H54 (cell line): ENCODE measurements around the gene AKR1C2.
"Not testable (repeated sequence)": the region's sequence is repeated elsewhere in the genome, so short reads cannot be mapped to it uniquely, and the experiment has no call there.

ENCODE experiments used
- DNase-seq: peaks from one replicate; pipeline ENCODE4 v3.0.0; 2011; ENCODE audit warnings: low spot score, mixed read lengths; ENCODE audit not compliant: insufficient read length
- FAIRE-seq: peaks from 3 replicates; lab custom pipeline; 2011; peaks lifted over from hg19 to GRCh38; lab: Jason Lieb, UNC
- POLR2A ChIP-seq: IDR thresholded peaks from 2 replicates; pipeline ENCODE4 v1.6.1; 2011; ENCODE audit warnings: low read depth, mild to moderate bottlenecking, low read length

Gene AKR1C2

DNA sequence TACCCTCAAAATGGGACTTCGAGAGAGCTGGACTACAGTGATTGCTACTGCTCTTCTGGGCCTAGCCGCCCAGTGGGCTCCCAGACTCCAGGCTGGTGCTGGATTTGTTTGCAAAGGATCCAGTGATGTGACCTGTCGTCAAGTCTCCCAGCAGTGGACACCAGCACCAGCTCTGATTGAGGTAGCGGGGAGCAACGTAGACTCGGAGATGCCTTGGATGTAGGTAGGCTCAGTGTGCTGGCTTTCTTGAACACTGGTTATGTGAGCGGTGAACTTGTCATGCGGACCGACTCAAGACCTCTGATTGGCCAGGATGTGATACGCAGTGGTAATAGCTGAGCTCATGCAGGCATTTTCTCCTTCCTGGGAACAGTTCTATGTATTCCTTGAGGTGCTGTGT, 19.4 kb downstream of the AKR1C2 start:
- no peak for DNase-seq
- no peak for TF ChIP-seq POLR2A

DNA sequence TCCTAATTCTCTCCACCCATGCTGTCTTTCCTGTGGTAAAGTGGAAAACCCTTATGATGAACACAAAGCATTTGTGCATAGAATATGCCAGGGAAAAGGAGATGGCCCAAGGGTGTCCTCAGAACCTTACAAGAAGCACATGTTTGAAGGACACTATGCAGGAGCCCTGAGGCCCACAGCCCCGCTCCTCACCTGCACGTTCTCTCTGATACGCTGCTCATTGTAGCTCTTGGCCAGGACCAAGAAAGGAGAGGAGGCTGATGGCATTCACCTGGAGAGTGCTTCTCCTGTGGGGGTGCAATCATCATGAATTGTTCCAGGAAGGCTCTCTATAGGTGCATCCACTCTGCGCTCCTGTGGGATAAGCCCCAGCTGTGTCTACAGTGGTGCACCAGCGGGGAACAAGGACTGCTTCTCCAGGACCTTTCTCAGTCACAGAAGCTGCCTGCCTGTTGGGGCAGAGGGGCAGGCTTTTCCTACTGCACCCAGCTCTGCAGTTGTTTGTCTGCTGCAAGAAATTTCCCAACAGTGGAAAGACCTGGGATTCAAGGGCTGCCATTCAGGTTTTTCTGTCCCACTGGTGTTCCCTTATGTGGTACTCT, 19.9 kb downstream of the AKR1C2 start:
- DNase-seq (no peak), FAIRE-seq (no peak)
- no peak for TF ChIP-seq POLR2A

More for the DNA sequence above, 19.4 kb downstream of the AKR1C2 start:
- FAIRE-seq = no peak

GRCh38 chr10:4982764-4983226, 20.9 kb downstream of the AKR1C2 start:
- no peak for TF ChIP-seq POLR2A
- FAIRE-seq (no peak), DNase-seq (no peak)

- DNase-seq = no peak
- FAIRE-seq = no peak
- no peak for TF ChIP-seq POLR2A
Observed at GRCh38 chr10:4981722-4982471, 21.8 kb downstream of the AKR1C2 start.

DNA sequence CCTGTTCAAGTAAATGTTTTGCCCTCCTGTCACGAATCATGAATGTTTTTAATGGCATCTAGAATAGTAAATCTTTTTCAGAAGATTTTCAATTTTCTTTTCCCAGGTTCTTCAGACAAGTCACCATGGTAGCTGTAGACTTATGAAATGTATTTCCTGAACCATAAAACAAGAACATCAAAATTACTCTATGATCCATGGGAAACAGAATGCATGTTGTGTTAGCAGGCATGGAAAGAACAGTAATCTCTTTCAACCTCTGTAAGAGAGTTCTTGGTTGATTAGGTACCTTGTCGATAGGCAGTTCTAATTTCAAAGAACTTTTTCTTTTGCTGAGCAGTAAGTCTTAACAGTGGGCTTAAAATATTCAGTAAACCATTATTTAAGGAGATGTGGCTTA, 22.9 kb downstream of the AKR1C2 start:
- DNase-seq (no peak), FAIRE-seq (no peak)
- no peak for TF ChIP-seq POLR2A

GRCh38 chr10:4978870-4979269, 24.8 kb downstream of the AKR1C2 start:
- FAIRE-seq = no peak
- no peak for TF ChIP-seq POLR2A
- DNase-seq = no peak

GRCh38 chr10:4977025-4977424, 26.6 kb downstream of the AKR1C2 start:
- DNase-seq (no peak), FAIRE-seq (no peak)
- TF ChIP-seq POLR2A = no peak

DNA sequence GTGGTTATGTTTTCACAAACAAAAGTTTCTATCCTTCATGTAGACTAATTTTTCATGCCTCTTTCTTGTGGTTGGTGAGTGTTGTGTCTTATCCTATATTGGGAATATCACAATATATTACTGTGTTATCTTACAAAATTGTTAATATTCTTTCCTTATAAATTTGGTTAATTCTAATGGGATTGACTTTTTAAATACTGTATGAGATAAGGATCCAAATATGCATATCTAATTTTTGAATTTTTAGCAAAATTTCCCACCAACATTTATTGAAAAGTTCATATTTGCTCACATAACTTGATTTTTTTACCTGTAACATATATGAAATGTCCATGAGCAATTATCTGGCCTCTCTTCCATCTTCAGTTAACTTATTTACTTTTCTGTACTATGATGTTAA, 29.3 kb downstream of the AKR1C2 start:
- FAIRE-seq, DNase-seq: not testable (repeated sequence)

DNA sequence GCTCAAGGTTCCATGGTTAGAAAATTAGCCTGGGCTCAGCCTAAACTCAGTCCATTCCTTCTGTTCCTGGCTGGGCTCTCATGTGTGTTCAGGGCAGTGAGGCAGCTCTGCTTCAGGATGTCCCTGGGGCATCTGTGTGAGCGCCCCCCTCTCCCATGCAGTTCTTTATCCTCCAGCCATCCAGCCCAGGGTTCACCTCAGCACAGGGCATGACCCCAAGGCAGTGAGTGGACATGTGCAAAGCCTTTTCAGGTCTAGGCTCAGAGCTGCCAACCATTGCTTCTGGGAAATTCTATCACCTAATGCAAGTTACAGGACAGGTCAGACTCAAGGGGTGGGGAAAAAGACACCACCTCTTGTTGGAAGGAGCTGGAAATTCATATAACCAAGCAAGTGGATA, 30.4 kb downstream of the AKR1C2 start:
- FAIRE-seq, DNase-seq: not testable (repeated sequence)

GRCh38 chr10:4972369-4973142, 31.1 kb downstream of the AKR1C2 start:
- not testable (repeated sequence) for FAIRE-seq, DNase-seq

DNA sequence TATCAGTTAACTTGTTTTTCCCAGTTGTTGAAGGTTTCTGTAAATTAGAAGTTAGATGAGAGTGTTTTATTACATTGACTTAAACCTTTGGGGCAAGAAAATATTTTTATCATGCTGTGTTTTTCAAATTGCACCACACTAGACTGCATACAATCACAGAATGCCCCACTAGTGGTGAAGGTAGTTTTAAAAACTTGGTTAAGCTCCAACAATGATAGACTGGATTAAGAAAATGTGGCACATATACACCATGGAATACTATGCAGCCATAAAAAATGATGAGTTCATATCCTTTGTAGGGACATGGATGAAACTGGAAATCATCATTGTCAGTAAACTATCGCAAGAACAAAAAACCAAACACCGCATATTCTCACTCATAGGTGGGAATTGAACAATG, 33.3 kb downstream of the AKR1C2 start:
- not testable (repeated sequence) for DNase-seq, FAIRE-seq

DNA sequence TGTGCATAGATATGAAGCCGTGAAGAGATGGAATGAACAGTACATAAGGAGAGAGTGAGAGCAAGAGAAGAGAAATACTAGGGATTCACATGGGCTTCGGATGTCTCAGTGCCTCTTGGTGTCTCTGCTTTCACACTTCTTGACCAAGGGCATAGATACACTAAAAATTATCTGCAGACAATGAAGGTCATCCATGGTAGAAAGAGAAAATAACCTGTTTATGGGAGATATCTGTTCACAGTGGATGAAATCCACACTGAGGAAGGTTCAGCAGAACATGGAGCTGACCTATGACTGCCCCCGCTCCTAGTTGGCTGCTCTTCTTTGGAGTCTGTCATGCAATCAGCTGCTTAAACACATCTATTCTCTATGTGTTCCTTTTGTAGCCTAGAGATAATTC, 34.4 kb downstream of the AKR1C2 start:
- FAIRE-seq = not testable (repeated sequence)

GRCh38 chr10:4967189-4967588, 36.5 kb downstream of the AKR1C2 start:
- FAIRE-seq, DNase-seq: not testable (repeated sequence)

More for the DNA sequence above, 34.4 kb downstream of the AKR1C2 start:
- not testable (repeated sequence) for DNase-seq

- not testable (repeated sequence) for FAIRE-seq, DNase-seq
Observed at GRCh38 chr10:4965763-4966162, 37.9 kb downstream of the AKR1C2 start.

DNA sequence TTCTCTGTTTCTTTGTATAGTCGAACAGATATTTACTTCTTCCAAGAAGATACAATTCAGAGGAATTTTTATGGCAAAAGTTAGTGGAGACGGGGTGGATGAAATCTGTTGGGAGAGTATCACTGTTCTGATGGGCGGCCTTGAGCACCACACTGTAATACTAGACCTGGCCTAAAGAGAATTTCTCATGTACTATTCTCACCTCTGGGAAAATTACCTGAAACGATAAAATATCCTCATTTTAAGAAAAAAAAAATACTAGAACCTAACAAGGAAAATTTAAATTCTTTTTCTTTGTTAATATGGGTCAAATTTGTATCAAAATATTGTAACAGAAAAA, 39.9 kb downstream of the AKR1C2 start:
- not testable (repeated sequence) for DNase-seq, FAIRE-seq

- not testable (repeated sequence) for DNase-seq
- peak; percentile 95 for FAIRE-seq
Observed at GRCh38 chr10:4962876-4963814, 40.5 kb downstream of the AKR1C2 start, which contains the start of gene AKR1C1. TSS of gene AKR1C1 (plus strand) at chr10:4963415. CDS start at chr10:4963445, 30 bp downstream.

DNA sequence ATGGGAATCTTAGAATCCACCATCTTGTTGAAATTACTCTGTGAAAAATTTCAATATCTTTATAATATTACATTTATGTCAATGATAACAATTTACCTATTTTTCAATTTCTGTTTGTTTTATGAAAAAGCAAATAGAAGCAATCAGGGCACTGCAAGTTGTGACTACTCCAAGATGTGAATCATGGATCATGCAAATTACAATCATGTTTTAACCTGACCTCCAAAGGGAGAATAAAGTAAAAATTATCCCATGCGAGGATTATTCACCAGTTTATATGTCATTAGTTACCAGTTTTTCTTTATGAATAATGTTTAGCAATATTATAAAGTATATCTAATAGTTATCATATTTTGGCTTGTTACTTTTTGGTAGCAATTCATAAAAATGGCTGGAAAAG, 41.3 kb downstream of the AKR1C2 start:
- DNase-seq, FAIRE-seq: not testable (repeated sequence)

GRCh38 chr10:4961558-4961957, 42.1 kb downstream of the AKR1C2 start:
- DNase-seq, FAIRE-seq: not testable (repeated sequence)
